ENCODE measurements around the gene C17orf78. TPM values are rescaled to one million over a fixed set of nuclear protein-coding genes. Genes with fewer than 3 reads are reported as not detected.

The C17orf78 gene
- total and polyA plus RNA-seq, 2 of the 8 experiments (the other 6 are each of a cell fraction or from before 2014, with no cell fraction given): not detected

- TF ChIP-seq, protein P1, sequence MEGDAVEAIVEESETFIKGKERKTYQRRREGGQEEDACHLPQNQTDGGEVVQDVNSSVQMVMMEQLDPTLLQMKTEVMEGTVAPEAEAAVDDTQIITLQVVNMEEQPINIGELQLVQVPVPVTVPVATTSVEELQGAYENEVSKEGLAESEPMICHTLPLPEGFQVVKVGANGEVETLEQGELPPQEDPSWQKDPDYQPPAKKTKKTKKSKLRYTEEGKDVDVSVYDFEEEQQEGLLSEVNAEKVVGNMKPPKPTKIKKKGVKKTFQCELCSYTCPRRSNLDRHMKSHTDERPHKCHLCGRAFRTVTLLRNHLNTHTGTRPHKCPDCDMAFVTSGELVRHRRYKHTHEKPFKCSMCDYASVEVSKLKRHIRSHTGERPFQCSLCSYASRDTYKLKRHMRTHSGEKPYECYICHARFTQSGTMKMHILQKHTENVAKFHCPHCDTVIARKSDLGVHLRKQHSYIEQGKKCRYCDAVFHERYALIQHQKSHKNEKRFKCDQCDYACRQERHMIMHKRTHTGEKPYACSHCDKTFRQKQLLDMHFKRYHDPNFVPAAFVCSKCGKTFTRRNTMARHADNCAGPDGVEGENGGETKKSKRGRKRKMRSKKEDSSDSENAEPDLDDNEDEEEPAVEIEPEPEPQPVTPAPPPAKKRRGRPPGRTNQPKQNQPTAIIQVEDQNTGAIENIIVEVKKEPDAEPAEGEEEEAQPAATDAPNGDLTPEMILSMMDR (IDR thresholded peaks at IDR 0.05; ENCODE audit: control extremely low read depth in 1 of 3, insufficient read depth in 1 of 3, low read depth in 1 of 3, low read length in 3 of 3): no peak
- TF ChIP-seq POU5F1 (IDR thresholded peaks at IDR 0.05; ENCODE audit: low read depth, low read length): no peak
- no peak for TF ChIP-seq EP300 (IDR thresholded peaks at IDR 0.05; ENCODE audit: borderline replicate concordance in 1 of 2, low read depth in 2 of 2, low read length in 2 of 2)
- TF ChIP-seq YY1 (IDR thresholded peaks at IDR 0.05; ENCODE audit: low read depth, low read length): no peak
- no peak for TF ChIP-seq KDM5A (IDR thresholded peaks at IDR 0.05; ENCODE audit: low read length)
- TF ChIP-seq TAF1 (IDR thresholded peaks at IDR 0.05; ENCODE audit: low read depth, low read length): no peak
- no peak for TF ChIP-seq ATF3 (IDR thresholded peaks at IDR 0.05; ENCODE audit: insufficient read depth, low read depth, low read length)
- TF ChIP-seq NRF1 (IDR thresholded peaks at IDR 0.05; ENCODE audit: low read depth, low read length): no peak
These were observed 8.9 kb downstream of the C17orf78 start (continued) for GRCh38 chr17:37384560-37385149.

All from H1 (cell line).